HepG2 (cell line): Measurements from ENCODE around the gene FLVCR1. TPM values are rescaled to one million over a fixed set of nuclear protein-coding genes. Genes with fewer than 3 reads are reported as not detected.
A peak's percentile ranks its signal among the peaks of the same experiment; 100 is the strongest.

Experiments
- ATRX ChIP-seq: sonication (generic); formaldehyde crosslinking; IDR thresholded peaks from 2 replicates; pipeline ENCODE4 v1.4.0; 2020; ENCODE audit warnings: missing genetic modification reagents, borderline replicate concordance
- CEBPG ChIP-seq: IDR thresholded peaks from 2 replicates; pipeline ENCODE4 v1.6.1; 2016
- FOXC1 ChIP-seq: sonication (generic); formaldehyde crosslinking; IDR thresholded peaks from 2 replicates; pipeline ENCODE4 v1.8.0; 2022; ENCODE audit warnings: mild to moderate bottlenecking, missing genetic modification reagents, borderline replicate concordance
- HNRNPK ChIP-seq: fragments of 200-400 bp; formaldehyde crosslinking; IDR thresholded peaks from 2 replicates; pipeline ENCODE4 v1.6.1; 2018; ENCODE audit warnings: low read length, low read depth, moderate library complexity, mild to moderate bottlenecking; ENCODE audit not compliant: poor library complexity, severe bottlenecking
- PLSCR1 ChIP-seq: sonication (generic); formaldehyde crosslinking; IDR thresholded peaks from 2 replicates; pipeline ENCODE4 v1.5.0; 2020; ENCODE audit warnings: missing genetic modification reagents, mild to moderate bottlenecking, borderline replicate concordance
- RBM39 ChIP-seq: fragments of 200-400 bp; formaldehyde crosslinking; IDR thresholded peaks from one replicate; pipeline ENCODE4 v1.6.1; 2018; ENCODE audit warnings: antibody characterized with exemption, mild to moderate bottlenecking, low read depth, low read length; ENCODE audit not compliant: poor library complexity, severe bottlenecking
- TBX2 ChIP-seq: sonication (generic); formaldehyde crosslinking; IDR thresholded peaks from 2 replicates; pipeline ENCODE4 v1.5.0; 2020; ENCODE audit warnings: missing genetic modification reagents, mild to moderate bottlenecking, borderline replicate concordance
- ZBTB10 ChIP-seq: sonication (generic); formaldehyde crosslinking; IDR thresholded peaks from 2 replicates; pipeline ENCODE4 v1.4.0; 2020; ENCODE audit warnings: missing genetic modification reagents, borderline replicate concordance
- ZFY ChIP-seq: sonication (generic); formaldehyde crosslinking; IDR thresholded peaks from 2 replicates; pipeline ENCODE4 v1.4.0; 2020; ENCODE audit warnings: missing genetic modification reagents
- ZNF333 ChIP-seq: sonication (generic); formaldehyde crosslinking; IDR thresholded peaks from 2 replicates; pipeline ENCODE4 v1.4.0; 2020; ENCODE audit warnings: mild to moderate bottlenecking, missing genetic modification reagents, borderline replicate concordance
- ZNF414 ChIP-seq: sonication (generic); formaldehyde crosslinking; IDR thresholded peaks from 2 replicates; pipeline ENCODE4 v1.5.0; 2020; ENCODE audit warnings: missing genetic modification reagents
- ZNF501 ChIP-seq: sonication (generic); formaldehyde crosslinking; IDR thresholded peaks from 2 replicates; pipeline ENCODE4 v1.5.1; 2020; ENCODE audit warnings: mild to moderate bottlenecking, moderate library complexity, missing genetic modification reagents
- ZNF782 ChIP-seq: sonication (generic); formaldehyde crosslinking; IDR thresholded peaks from 2 replicates; pipeline ENCODE4 v1.4.0; 2020; ENCODE audit warnings: missing genetic modification reagents, mild to moderate bottlenecking, borderline replicate concordance
- ZNF841 ChIP-seq: sonication (generic); formaldehyde crosslinking; IDR thresholded peaks from 2 replicates; pipeline ENCODE4 v1.8.1; 2023; ENCODE audit warnings: missing genetic modification reagents, borderline replicate concordance
- polyA plus RNA-seq, 8 experiments: library from polyadenylated mRNA; depleted of rRNA in 3 of 8; stranded (reverse) in 7 of 8; unstranded in 1 of 8; fragments of >200 nt; fragmentation: Illumina TruSeq in 4 of 8; extraction: Trizol in 4 of 8; gene quantifications; 2 replicates each; pipeline versions ENCODE4 v1.2.1 to v1.2.3, GENCODE V29; 2011 to 2016; ENCODE audit warnings: low read depth in 4 of 8, missing spikeins in 1 of 8, mixed read lengths in 1 of 8; ENCODE audit not compliant: insufficient read depth in 1 of 8
- total RNA-seq, 5 experiments: library from RNA; depleted of rRNA; stranded (reverse); fragments of >200 nt; fragmentation: Illumina TruSeq; extraction: Trizol; gene quantifications; 2 replicates each; pipeline ENCODE4 v1.2.3, GENCODE V29; 2016; ENCODE audit warnings: low read depth in 1 of 5
- TF ChIP-seq, protein P1 (sequence below): sonication (generic); formaldehyde crosslinking; IDR thresholded peaks from 2 replicates; pipeline ENCODE4 v1.5.0; 2020; ENCODE audit warnings: missing genetic modification reagents

FLVCR1 gene
- total and polyA plus RNA-seq, 2 of the 13 experiments (the other 11 are each of a cell fraction or from before 2014, with no cell fraction given): 14.8 to 39.8 TPM

DNA sequence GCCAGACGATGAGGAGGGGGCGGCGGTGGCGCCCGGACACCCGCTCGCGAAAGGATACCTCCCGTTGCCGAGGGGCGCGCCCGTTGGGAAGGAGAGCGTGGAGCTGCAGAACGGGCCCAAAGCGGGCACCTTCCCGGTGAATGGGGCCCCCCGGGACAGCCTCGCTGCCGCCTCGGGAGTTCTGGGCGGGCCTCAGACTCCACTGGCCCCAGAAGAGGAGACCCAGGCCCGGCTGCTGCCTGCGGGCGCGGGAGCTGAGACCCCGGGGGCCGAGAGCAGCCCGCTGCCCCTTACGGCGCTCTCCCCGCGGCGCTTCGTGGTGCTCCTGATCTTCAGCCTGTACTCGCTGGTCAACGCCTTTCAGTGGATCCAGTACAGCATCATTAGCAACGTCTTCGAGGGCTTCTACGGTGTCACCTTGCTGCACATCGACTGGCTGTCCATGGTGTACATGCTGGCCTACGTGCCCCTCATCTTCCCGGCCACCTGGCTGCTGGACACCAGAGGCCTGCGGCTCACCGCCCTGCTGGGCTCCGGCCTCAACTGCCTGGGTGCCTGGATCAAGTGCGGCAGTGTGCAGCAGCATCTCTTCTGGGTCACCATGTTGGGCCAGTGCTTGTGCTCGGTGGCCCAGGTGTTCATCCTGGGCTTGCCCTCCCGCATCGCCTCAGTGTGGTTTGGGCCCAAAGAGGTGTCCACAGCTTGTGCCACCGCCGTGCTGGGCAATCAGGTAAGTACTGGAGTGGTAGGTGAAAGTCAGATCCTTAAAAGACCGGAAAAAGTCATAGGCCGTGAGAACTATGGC lies 588 bp downstream of the FLVCR1 start (continued):
- TF ChIP-seq ZBTB10 (CRISPR knock-in tag) (peak; percentile 30; the same call in 1 of the 2 replicates), TBX2 (CRISPR knock-in tag) (peak; percentile 57; the same call in 1 of the 2 replicates), HNRNPK (peak; percentile 10), ZNF782 (CRISPR knock-in tag) (0 out of 2 replicates have a peak, but pooled peaks have one; percentile 3), ZFY (CRISPR knock-in tag) (peak; percentile 67), PLSCR1 (CRISPR knock-in tag) (no peak), ATRX (CRISPR knock-in tag) (no peak), ZNF414 (CRISPR knock-in tag) (peak; percentile 74; the same call in 1 of the 2 replicates), CEBPG (no peak), ZNF501 (CRISPR knock-in tag) (0 out of 2 replicates have a peak, but pooled peaks have one; percentile 11), RBM39 (peak; percentile 7), ZNF841 (CRISPR knock-in tag) (no peak; the same call in 1 of the 2 replicates), ZNF333 (CRISPR knock-in tag) (no peak), FOXC1 (peak; percentile 15)
- TF ChIP-seq, protein P1, sequence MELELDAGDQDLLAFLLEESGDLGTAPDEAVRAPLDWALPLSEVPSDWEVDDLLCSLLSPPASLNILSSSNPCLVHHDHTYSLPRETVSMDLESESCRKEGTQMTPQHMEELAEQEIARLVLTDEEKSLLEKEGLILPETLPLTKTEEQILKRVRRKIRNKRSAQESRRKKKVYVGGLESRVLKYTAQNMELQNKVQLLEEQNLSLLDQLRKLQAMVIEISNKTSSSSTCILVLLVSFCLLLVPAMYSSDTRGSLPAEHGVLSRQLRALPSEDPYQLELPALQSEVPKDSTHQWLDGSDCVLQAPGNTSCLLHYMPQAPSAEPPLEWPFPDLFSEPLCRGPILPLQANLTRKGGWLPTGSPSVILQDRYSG (CRISPR knock-in tag): no peak
